GM19351 (cell line): Measurements from ENCODE around the gene PDE8A.

Experiments
- ATAC-seq: cut with Tn5 transposase; IDR thresholded peaks from one replicate; pipeline ENCODE4 v1.9.1; 2021; ENCODE audit warnings: mild to moderate bottlenecking, moderate library complexity; ENCODE audit not compliant: unreplicated experiment

Gene PDE8A, protein sequence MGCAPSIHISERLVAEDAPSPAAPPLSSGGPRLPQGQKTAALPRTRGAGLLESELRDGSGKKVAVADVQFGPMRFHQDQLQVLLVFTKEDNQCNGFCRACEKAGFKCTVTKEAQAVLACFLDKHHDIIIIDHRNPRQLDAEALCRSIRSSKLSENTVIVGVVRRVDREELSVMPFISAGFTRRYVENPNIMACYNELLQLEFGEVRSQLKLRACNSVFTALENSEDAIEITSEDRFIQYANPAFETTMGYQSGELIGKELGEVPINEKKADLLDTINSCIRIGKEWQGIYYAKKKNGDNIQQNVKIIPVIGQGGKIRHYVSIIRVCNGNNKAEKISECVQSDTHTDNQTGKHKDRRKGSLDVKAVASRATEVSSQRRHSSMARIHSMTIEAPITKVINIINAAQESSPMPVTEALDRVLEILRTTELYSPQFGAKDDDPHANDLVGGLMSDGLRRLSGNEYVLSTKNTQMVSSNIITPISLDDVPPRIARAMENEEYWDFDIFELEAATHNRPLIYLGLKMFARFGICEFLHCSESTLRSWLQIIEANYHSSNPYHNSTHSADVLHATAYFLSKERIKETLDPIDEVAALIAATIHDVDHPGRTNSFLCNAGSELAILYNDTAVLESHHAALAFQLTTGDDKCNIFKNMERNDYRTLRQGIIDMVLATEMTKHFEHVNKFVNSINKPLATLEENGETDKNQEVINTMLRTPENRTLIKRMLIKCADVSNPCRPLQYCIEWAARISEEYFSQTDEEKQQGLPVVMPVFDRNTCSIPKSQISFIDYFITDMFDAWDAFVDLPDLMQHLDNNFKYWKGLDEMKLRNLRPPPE

DNA sequence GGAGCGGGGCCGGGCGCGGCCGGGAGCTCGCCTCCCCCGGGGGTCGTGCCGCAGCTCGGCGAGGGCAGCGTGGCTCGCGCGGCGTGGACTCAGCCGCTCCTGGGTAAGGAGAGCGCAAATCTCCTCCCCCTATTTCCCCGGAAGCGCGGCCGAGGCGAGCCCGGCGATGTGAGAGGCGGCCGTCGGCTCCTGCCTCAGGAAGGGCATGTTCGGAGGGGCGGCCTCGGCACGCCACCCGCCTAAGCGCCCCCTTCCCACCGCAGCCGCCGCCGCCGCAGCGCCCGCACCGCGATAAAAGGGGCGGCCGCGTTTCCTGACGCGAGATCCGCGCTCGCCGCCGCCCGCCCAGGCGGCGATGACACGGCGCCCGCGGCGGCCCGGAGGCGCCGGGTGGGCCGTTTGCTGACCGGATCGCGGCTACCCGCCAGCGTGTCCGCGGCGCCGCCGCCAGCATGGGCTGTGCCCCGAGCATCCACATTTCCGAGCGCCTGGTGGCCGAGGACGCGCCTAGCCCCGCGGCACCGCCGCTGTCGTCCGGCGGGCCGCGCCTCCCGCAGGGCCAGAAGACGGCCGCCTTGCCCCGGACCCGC, at the start of gene PDE8A:
PDE8A (plus strand) TSS at position 146 of the 590 bp plus-strand sequence; CDS start at position 453, 307 bp downstream.
- peak; percentile 20 for ATAC-seq

DNA sequence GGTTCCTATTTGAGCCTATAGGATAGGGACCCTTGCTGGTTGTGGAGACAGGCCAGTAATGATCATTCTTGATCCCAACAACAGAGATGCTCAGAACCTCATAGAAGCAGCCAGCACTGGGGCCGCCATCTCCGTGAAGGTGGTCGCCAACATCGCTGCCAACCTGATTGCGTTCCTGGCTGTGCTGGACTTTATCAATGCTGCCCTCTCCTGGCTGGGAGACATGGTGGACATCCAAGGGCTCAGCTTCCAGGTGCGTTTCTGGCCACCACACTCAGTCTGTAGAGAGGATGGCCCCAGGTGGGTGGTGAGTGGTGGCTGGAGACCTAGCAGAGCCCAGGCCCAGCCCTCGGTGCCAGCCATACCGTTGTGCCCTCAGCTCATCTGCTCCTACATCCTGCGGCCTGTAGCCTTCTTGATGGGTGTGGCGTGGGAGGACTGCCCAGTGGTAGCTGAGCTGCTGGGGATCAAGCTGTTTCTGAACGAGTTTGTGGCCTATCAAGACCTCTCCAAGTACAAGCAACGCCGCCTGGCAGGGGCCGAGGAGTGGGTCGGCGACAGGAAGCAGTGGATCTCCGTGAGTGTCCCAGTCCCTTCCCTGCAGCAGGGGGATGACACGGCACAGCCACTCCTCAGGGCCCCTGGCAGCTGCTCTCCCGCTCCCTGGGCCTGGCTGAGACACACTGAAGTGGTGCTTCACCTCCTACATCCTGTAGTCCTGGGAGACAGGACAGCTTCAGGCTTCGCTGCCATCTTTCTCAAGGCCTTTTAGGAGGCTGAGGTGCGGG, 46.5 kb upstream of the PDE8A start:
- no peak for ATAC-seq

DNA sequence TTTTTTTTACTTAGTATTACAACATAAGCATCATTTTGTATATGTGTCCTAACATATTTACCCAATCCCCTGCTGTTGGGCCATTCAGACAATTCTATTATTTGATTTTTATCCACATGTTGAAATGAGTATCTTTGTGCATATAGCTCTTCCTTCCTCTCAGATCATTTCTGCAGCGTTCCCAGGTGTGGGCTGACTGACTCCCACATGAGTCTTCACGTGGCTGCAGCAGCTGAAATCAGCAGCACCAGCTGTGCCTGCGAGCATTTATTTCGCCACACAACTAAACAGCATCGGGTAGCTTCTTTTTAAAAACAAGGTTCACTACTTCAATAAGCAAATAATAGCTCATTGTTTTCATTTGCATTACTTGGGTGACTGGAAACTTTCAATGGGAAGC, 44.5 kb upstream of the PDE8A start:
- no peak for ATAC-seq

DNA sequence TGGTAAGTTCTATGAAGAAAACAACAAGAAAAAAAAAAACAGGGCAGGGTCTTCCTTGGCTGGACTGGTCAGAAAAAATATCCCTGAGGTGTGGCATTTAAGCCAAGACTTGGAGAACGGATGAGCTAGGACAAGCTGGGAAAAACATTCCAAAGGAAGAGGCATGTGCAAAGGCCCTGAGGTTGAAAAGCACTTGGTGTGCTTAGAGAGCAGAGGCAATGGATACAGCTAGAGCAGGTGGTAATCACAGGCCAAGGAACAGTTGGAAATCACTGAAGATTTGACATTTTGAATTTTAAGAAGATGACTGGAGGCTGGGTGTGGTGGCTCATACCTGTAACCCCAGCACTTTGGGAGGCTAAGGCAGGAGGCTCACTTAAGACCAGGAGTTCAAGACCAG, 42.9 kb upstream of the PDE8A start:
- ATAC-seq: no peak

DNA sequence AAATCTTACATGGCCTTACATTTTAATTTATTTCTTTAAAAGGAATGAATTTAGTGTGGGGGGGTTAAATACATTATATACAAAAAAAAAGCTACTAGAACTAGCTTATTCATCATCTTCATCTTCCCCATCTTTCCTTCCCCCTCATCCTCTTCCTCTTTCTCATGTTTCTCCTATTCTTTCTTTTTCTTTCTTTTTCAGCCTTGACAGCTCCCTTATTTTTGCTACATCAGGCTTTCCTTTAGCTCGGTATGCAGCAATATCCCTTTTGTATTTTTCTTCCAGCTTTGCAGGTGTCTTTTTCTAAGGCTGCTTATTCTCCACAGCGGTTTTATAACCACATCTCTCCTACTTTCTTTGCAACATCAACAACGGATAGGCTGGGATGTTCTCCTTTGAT, 41.3 kb upstream of the PDE8A start:
- no peak for ATAC-seq

DNA sequence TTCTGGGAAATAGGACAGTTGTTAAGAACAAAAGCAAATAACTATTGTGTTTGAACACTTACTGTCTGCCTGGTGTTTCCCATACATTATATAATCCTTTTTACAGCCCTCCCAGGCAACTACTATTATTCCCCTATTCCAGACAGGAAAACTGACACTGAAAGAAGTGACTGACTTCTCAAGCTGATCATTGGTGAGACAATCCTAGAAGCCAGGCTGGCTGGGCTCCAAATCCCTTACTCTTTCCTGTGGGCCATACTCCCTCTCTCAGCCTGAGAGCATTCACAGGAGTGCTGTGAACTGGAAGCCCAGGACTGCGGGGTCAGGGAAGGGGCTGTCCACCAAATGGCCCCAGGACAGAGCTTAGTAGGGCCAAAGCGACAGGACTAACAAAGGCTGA, 39.2 kb upstream of the PDE8A start:
- no peak for ATAC-seq

DNA sequence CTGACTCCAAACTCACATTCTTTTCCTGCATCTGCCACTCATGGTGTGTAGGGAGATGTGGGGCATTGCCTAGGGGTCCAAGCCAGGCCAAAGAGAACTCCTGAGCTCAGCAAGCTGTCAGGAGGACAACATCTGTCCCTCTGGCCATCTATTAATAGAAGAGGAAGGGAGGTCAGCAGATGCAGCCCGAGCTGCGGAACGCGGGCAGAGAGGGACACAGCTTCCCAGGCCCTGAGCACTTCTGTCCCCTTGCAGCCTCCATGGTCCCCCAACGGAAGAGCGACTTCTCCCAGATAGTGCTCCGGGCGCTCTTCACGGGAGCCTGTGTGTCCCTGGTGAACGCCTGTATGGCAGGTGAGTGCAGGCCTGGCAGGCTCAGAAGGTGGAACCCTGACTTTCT, 37.3 kb upstream of the PDE8A start:
- ATAC-seq: no peak

DNA sequence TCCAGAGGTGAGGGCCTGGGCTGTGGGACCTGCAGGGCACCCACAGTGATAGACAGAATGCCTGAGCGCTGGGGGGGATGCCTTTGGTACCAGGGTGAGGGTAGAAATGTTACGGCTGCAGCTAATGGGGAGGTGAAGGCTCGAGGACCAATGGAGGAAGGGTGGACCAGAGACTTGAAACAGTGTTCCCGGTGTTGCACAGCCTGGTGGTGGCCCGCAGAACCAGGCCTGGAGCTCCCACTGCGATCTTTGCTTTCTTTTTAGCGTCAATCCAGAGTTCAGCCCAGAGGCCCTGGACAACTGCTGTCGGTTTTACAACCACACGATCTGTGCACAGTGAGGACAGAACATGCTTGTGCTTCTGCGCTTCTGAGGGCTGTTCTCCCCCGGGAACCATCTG, 36.8 kb upstream of the PDE8A start:
- no peak for ATAC-seq

DNA sequence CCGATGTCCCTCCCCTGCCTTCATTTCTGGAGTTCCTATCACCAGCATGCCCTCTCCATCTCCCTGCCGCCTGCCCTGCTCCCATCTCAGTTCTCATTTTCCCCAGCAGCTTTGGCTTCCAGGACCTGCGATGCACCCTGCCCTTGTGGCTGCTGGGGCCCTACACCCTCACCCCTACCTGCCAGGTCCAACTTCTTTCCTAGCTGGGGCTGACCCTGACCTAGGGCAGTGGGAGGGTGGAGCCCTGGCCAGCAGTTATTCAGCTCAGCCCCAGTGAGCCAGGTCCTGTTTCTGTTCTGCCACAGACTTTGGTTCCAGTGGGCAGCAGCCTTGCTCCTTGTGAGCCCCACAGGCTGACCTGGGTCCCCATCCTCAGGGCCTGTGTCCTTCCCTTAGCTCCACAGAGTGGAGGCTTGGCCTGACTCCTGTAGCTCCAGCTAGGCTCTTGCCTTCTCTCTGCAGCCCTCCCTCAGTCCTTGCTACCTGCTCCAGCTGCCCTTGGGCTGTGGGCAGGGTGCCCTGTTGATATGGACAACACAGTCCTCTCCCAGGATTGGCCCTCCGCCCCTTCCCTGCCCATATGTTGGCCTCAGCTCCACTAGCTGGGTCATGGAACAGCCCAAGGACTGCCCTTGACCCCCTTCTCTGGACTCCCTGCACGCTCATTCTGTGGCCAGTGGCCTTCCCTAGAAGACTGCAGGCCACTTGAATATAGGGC, 34.7 kb upstream of the PDE8A start:
- ATAC-seq: no peak

DNA sequence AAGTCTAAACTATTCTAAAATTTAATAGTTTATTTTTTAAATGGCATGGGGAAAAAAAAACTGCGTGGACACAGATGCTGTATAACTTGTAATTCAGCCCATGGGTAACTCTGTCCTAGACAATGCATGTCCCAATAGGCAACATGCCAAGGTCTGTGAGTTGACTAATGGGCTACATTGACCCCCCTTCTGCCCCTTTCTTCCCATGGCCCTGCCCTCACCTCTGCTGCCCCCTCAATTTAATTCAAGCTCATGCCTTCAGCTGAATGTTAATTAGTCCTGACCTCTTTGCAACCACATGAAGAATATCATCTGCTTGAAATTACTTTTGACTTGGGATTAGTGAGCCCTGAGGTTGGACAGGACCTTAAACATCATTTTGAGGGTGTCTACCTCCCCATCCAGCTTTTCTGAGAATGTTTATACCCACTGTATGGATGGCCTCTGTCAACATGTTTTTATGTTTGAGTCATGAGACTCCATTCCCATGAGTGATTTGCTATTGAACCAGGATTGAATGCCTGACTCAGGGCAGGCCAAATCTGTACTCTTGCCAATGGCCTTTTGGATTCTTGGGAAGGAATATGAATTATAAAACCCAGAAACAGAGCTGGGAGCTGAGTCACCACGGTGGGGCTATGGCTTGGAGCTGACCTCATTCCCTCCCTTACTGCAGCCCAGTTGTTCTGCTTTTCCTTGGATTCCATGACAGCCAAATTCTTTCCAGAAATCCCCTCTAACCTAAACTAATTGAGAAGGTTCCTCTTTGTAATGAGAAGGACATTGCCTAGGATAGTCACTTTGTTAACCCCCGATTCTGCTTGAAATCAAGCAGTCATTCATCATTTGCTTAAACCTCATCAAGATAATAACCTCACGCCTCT, 33.5 kb upstream of the PDE8A start:
- no peak for ATAC-seq

DNA sequence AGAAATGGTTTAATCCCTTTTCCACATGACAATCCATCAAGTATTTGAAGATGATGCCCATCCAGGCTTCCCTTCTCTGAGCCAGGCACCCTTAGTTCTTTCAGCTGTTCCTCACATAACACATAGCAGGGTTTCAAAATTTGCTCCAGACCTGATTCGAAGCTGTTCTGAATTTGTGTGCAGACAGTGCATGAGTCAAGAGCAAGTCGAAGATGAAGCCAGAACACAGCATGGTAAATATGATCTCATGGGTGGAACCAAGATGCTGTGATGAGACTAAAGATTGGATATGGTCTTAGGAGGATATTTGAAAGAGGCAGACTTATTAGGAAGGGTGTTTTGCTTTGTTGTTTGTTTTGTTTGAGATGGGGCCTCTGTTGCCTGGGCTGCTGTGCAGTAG, 32.6 kb upstream of the PDE8A start:
- no peak for ATAC-seq

DNA sequence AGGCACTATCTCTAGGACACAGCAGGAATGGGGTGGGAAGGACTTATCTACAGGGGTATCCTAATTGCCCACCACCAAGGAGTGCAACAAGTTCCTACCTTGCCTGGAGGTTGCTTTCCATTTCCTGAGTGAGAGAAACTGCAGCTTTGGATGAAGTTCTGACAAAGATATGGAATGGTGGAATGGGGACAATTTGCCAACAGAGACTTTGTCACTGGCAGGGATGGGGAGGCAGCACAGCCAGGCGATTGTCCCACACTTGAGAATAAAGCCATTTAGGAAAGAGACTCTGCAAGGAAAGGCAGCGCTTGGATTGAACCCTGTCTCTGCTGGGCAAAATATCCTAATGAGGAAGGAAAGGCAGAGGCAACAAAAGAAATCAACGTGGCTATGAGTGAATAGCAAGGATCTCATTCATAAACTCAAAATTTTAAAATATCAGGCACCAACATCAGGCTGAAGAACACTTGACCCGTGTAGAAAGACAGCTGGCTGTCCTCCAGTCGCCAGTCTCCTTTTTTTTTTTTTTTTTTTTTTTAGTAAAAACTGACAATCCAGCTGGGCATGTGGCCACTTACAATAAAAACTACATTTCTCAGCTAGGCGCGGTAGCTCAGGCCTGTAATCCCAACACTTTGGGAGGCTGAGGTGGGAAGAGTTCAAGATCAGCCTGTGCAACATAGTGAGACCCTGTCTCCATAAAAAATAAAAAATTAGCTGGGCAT, 31.6 kb upstream of the PDE8A start:
- ATAC-seq: no peak

DNA sequence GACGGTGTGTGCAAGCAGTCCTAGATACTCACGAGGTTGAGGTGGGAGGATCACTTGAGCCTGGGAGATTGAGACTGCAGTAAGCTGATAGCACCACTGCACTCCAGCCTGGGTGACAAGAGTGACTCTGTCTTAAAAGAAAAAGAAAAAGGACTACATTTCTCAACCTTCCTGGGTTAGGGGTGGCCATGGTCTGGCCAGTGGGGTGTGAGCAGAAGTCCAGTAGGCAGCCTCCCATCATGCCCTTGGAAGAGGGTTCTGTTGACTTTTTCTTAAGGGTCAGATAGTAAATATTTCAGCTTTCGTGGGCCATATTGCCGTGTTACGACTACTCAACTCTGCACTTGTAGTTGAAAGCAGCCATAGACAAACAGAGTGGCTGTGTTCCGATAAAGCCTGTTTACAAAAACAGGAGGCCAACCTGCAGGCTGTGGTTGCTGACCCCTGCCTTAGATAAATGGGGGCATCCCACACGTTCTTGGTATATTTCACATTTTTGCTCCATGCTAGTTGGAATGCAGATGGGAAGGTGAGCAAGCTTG, 31.0 kb upstream of the PDE8A start:
- no peak for ATAC-seq

DNA sequence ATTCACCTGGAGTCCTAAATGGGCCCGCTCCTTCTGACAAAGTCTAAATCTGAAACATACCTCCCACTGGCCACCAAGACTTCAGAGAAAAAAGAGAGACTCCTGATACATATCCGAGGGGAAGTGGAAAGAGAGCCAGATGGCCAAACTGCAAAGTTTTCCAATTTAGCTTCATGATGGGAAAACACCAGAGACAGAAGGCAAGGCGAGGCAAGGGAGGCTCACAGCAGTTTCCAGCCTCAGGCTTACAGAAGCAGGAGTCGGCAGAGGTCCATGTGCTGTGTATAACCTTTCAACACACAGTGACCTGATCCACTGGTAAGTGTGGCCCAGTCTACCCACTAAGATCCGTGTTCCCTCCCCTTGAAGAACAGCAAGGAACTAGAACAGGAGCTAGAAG, 29.9 kb upstream of the PDE8A start:
- ATAC-seq: no peak

DNA sequence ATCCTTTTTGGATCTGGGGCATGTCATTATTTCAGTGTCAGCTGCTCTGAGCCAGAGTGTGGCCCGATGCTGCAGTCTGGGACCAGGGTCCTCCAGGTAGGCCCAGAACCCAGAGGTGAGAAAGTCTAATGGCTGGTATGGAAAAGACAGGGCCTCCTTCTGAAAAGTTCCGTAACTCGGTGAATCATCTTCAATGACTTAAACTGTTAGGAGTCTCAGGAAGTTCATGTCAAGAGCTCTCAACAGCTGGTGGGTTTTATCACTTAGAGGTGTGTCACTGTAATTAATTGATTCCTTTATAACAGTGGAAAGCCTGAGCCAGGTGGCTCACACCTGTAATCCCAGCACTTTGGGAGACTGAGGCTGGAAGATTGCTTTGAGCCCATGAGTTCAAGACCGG, 28.5 kb upstream of the PDE8A start:
- ATAC-seq: no peak

DNA sequence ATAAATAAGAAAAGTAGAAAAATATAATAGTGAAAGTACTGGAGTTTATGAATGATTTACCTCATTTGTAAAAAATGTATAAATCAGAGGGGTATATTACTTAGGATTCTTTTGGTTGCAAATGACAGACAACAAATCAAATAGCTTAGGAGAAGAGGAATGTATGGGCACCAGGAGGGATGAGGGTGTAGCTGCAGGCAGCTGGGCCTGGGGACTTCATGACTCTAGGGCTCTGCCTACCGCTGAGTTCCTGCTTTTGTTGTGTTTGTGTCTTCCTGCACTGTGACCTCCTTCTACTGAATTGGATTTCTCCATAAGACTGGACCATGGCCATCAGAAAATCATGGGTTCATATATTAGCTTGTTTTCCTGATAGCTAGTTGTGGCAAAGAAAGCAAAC, 27.9 kb upstream of the PDE8A start:
- no peak for ATAC-seq

DNA sequence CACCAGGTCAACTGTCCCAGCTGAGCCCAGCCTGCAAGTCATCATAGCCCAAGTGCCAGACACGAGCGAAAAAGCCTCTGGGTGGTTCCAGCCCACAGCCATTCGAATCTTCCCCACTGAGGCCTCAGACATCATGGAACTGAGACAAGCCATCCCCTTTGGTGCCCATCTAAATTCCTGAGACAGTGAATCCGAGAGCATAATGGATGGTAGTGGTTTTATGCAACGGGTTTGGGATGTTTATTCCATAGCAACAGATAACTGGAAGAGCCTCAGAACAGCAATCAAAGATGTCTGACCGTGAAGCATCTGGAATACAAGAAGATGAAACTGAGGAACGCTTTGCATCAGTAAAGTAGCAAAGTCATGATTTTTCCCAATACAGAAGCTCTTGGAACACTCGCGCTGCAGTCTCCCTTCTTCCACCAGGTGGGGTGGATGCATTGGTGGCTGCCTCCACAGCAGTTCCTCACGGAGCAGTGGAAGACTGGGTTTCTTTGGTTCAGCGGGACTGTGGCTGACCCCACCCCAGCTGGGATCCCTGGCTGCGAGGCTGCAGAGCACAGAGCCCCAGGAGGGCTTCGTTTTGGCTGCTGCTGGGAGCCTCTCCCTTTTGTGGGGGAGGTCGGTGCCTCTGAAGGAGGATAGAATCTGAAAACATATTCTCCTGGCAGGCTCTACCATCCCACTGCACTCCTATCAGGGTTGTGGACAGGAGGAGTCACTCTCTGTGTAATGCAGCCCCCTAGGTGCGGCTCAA, 26.4 kb upstream of the PDE8A start:
- ATAC-seq: peak; percentile 43

DNA sequence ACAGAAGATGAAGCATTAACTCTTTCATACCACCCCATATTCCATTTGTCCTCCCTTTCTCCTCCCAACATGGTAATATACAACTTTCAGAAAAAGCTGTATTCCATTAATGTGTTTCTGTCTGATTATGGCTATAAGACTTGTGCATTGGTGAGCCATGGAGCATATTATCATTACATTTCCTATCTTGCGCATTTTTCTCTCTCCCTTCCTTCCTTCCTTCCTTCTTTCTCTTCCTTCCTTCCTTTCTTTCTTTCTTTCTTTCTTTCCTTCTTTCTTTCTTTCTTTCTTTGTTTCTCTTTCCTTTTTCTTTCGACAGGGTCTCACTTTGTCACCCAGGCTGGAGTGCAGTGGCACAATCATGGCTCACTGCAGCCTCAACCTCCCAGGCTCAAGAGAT, 25.5 kb upstream of the PDE8A start:
- no peak for ATAC-seq
